ENCODE results near the gene JMJD7.

DNA sequence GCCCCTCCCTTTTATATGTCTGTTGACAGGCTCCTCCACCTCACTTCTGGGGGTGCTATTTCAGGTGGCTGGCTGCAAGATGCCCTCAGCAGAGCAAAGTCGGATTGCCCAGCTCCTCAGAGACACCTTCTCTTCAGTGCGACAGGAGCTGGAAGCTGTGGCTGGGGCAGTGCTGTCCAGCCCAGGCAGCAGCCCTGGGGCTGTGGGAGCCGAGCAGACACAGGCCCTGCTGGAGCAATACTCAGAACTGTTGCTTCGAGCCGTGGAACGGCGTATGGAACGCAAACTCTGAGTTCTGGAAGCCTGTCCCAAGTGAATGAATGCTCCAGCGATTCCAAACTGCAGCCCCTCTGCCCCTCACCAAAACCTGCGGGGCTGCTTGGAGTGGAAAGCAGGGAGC lies 2.7 kb upstream of the JMJD7 start:
- TF ChIP-seq, protein P1, sequence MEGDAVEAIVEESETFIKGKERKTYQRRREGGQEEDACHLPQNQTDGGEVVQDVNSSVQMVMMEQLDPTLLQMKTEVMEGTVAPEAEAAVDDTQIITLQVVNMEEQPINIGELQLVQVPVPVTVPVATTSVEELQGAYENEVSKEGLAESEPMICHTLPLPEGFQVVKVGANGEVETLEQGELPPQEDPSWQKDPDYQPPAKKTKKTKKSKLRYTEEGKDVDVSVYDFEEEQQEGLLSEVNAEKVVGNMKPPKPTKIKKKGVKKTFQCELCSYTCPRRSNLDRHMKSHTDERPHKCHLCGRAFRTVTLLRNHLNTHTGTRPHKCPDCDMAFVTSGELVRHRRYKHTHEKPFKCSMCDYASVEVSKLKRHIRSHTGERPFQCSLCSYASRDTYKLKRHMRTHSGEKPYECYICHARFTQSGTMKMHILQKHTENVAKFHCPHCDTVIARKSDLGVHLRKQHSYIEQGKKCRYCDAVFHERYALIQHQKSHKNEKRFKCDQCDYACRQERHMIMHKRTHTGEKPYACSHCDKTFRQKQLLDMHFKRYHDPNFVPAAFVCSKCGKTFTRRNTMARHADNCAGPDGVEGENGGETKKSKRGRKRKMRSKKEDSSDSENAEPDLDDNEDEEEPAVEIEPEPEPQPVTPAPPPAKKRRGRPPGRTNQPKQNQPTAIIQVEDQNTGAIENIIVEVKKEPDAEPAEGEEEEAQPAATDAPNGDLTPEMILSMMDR (IDR thresholded peaks at IDR 0.05; ENCODE audit: low read depth, low read length, poor library complexity, severe bottlenecking) = no peak
- no peak for TF ChIP-seq EZH2phosphoT487 (IDR thresholded peaks at IDR 0.05; ENCODE audit: borderline replicate concordance, low read length)

Data from DOHH2 (cell line).